Esophagus (tissue), 2 donors: ENCODE measurements around the gene LSG1. TPM values are rescaled to one million over a fixed set of nuclear protein-coding genes. Genes with fewer than 3 reads are reported as not detected.
"Not testable (repeated sequence)": the region's sequence is repeated elsewhere in the genome, so short reads cannot be mapped to it uniquely, and the experiment has no call there.

Experiments used
- H3K27ac ChIP-seq, 2 donors: one replicate each; pipeline ENCODE4 v1.5.1; 2013; ENCODE audit warnings: low read depth in 2 of 2, mild to moderate bottlenecking in 2 of 2, inconsistent platforms in 1 of 2, low read length in 1 of 2, moderate library complexity in 1 of 2
- H3K27me3 ChIP-seq, 2 donors: one replicate each; pipeline ENCODE4 v1.6.1; 2013; ENCODE audit warnings: low read length in 2 of 2, control low read depth in 1 of 2, mild to moderate bottlenecking in 1 of 2; ENCODE audit not compliant: insufficient read depth in 2 of 2, control insufficient read depth in 1 of 2
- H3K36me3 ChIP-seq, 2 donors: one replicate each; pipeline ENCODE4 v1.6.1; 2013; ENCODE audit warnings: low read length in 1 of 2; ENCODE audit not compliant: control insufficient read depth in 2 of 2, insufficient read depth in 2 of 2
- H3K4me1 ChIP-seq, 2 donors: one replicate each; pipeline ENCODE4 v1.6.1; 2013; ENCODE audit warnings: low read length in 1 of 2; ENCODE audit not compliant: control insufficient read depth in 2 of 2, insufficient read depth in 2 of 2
- H3K4me3 ChIP-seq, 2 donors: one replicate each; pipeline ENCODE4 v1.5.1; 2013; ENCODE audit warnings: low read length in 2 of 2, mild to moderate bottlenecking in 2 of 2, low read depth in 1 of 2, moderate library complexity in 1 of 2
- H3K9me3 ChIP-seq, 2 donors: one replicate each; pipeline ENCODE4 v1.6.1; 2013; ENCODE audit warnings: mild to moderate bottlenecking in 2 of 2, low read depth in 1 of 2, low read length in 1 of 2, moderate library complexity in 1 of 2; ENCODE audit not compliant: control insufficient read depth in 2 of 2, insufficient read depth in 1 of 2
- WGBS, 2 donors: extraction: QIAGEN DNeasy Blood & Tissue Kit; methylation state at CpG; one replicate each; pipeline ENCODE4 v1.1.7; 2013; 5-methylcytosine and 5-hydroxymethylcytosine counted together
- polyA plus RNA-seq, 2 donors: library from polyadenylated mRNA; stranded (reverse); fragments of 200-250 nt; gene quantifications; one replicate each; pipeline ENCODE4 v1.2.3, GENCODE V29; 2013
- donor health status: healthy with polysubstance abuse.
- donor health status: Bipolar disorder and iron deficiency.

Gene LSG1
- polyA plus RNA-seq, 2 donors, result 14.1 to 26.5 TPM

DNA sequence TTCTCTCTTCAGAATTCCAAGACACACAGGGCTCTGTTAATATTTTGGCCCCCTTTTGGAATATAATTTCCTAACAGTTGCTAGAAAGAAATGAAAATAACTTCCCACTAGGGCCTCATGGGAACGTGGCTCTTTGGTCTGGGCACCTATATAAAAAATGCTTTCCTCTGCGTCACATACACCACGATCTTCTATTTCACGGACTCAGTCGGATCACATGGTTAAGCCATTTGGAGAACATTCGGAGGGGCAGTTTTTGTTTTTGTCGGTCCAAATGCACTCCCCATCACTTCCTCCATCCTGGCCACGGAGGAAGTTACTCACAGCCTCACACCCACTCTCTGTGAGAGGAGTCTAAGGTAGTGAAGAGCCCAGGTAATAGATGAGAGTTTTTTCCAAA lies 59.8 kb downstream of the LSG1 start:
- Histone ChIP-seq H3K4me1 (no peaks in the 10 kb centered on the region), H3K36me3 (peaks cover 0 to 3% of the 10 kb centered on the region in 2 donors), H3K4me3 (no peak overlapping the region), H3K27me3 (no peaks in the 10 kb centered on the region), H3K9me3 (no peaks in the 10 kb centered on the region), H3K27ac (no peak overlapping the region)
- WGBS, 2 donors, result 72 to 77% methylated on average over 8 of the region's 8 CpGs

DNA sequence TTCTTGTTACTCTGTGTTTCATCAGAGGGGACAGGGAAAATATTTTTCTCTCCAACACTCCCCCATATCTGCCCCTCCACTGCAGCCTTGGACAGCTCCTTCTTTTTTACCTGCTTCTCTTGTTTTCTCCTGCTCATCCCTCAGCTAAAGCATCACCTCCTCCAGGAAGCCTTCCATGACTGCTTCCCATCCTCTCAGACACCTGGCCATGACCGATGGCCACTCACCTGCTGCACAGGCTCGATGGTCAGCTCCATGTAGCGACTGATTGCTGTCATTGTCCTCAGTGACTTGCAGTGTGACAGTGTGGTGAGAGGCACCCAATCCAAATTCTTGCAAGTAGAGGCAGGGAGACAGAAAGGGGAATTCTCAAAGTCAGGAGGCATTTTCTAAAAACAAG lies 61.3 kb downstream of the LSG1 start:
- Histone ChIP-seq H3K27me3 (no peaks in the 10 kb centered on the region), H3K9me3 (no peaks in the 10 kb centered on the region), H3K4me1 (no peaks in the 10 kb centered on the region), H3K4me3 (no peak overlapping the region), H3K27ac (no peak overlapping the region), H3K36me3 (peaks cover 0 to 3% of the 10 kb centered on the region in 2 donors)
- 91 to 92% methylated on average over 3 of the region's 3 CpGs for WGBS, 2 donors

DNA sequence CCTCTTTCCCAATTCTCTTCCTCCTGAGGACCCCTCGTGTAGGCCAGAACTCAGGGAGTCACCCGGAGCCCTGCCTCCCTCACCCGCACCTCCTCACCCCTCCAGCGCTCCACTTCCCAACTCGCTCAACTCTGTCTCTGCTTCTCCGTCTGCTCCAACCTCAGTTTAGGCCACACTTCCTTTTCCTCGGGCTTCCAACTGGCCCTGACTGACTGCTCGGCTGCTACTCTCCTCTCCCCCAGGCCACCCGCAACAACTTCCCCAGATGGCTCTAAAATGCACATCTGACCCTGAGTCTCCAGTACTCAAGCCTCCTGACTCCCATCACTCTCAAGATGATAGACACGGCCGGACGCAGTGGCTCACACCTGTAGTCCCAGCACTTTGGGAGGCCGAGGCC lies 62.4 kb downstream of the LSG1 start:
- H3K27ac ChIP-seq, result no peak overlapping the region
- no peak overlapping the region for H3K4me3 ChIP-seq
- no peaks in the 10 kb centered on the region for H3K27me3 ChIP-seq
- H3K4me1 ChIP-seq, result no peaks in the 10 kb centered on the region
- 89 to 92% methylated on average over 13 of the region's 13 CpGs for WGBS, 2 donors
- no peaks in the 10 kb centered on the region for H3K36me3 ChIP-seq
- no peaks in the 10 kb centered on the region for H3K9me3 ChIP-seq

DNA sequence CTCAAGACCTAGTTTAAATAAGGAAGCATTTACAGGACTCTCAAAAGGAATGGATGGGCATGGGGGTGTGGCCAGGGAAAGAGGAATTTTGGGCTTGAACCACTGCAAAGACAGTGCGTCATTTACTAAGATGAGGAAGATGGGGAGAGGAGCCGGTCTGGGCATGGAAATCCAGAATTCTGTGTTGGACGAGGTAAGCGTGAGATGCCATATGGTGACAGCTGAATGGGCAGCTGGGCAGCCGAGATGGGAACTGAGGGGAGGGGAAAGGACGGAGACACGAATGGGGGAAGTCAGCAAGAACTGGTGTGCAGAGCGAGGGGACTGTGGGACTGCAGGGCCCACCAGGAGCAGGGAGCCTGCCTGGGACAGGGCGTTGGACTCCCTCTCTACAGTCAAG lies 63.0 kb downstream of the LSG1 start:
- H3K4me1 ChIP-seq, result no peaks in the 10 kb centered on the region

DNA sequence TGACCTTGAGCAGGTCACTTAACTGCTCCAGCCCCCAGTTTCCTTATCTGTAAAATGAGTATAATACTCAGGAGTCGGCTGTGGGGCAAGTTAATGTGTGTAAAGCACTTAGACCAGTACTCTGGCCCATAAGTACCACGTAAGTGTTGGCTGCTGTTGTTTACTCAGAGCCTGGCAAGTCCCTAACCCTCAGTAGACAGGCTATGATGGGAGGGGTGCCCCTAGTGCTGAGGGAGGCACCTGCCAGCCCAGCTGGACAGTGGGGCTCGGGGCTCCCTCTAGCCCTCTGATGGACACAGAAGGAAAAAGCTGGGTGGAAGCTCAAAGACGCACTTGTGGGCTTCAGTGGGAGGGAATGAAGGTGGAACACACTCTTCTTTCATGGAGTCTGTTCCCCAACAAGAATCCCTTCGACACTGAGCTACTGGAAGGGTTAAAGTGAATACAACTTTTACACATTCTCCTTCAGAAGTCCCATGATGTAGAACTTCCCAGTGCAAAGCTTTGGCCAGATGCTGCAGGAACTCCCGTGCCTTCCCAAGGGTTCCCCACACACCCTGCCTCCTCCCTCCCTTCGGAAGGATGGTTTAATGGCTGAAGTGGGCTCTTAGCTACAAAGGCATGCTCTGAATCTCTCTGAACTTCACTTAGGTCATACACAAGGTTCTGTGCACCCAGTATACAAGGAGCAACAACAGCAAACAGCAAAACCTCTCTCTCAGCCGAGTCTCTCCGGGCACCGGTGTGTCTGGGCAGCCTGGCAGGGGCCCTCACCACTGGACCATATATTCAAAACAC lies 64.2 kb downstream of the LSG1 start:
- Histone ChIP-seq H3K36me3 (no peaks in the 10 kb centered on the region), H3K9me3 (no peaks in the 10 kb centered on the region), H3K27ac (no peak overlapping the region), H3K4me3 (no peak overlapping the region), H3K27me3 (no peaks in the 10 kb centered on the region), H3K4me1 (no peaks in the 10 kb centered on the region)
- WGBS, 2 donors, result 81 to 86% methylated on average over 10 of the region's 10 CpGs

More for the DNA sequence above, 63.0 kb downstream of the LSG1 start:
- no peaks in the 10 kb centered on the region for H3K27me3 ChIP-seq
- no peak overlapping the region for H3K4me3 ChIP-seq
- no peaks in the 10 kb centered on the region for H3K36me3 ChIP-seq
- H3K9me3 ChIP-seq, result no peaks in the 10 kb centered on the region
- WGBS, 2 donors, result 84 to 90% methylated on average over 9 of the region's 9 CpGs
- H3K27ac ChIP-seq, result no peak overlapping the region

DNA sequence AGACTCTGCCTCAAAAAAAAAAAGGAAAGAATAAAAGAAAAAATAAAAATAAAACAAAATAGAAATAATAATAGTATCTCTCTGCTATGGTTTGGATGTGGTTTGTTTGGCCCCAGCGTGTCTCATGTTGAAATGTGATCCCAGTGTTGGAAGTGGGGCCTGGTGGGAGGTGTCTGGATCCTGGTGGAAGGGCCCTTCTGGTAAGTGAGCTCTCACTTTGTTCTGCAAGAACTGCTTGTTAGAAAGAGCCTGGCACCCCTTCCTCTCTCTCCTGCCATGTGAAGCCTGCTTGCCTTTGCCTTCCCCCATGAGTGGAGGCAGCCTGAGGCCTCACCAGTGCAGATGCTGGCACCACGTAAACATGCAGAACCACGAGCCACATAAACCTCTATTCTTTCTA lies 65.0 kb downstream of the LSG1 start:
- H3K27ac ChIP-seq, result no peak overlapping the region
- H3K9me3 ChIP-seq, result no peaks in the 10 kb centered on the region
- H3K27me3 ChIP-seq, result no peaks in the 10 kb centered on the region
- no peak overlapping the region for H3K4me3 ChIP-seq
- 81 to 96% methylated on average over 3 of the region's 3 CpGs for WGBS, 2 donors
- no peaks in the 10 kb centered on the region for H3K4me1 ChIP-seq
- no peaks in the 10 kb centered on the region for H3K36me3 ChIP-seq

DNA sequence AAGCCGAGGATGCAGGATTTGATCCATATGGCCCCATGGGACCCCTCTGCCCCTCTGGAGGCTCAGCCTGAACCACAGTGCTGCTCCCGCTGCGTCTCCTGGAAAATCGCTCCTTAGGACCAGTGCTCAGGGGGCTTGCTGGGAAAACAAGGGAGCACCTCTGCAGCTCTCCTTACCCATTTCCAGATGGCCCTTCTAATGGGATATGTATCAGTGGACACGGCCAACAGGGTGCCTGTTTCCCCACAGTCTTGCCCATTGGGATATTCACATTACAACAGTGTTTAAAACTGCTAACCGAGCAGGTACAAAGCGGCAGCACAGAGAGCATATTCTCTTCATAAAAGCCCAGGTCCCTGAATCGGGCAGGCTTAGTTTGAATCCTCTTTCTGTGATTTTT lies 65.8 kb downstream of the LSG1 start:
- 80 to 81% methylated on average over 8 of the region's 8 CpGs for WGBS, 2 donors
- Histone ChIP-seq H3K36me3 (no peaks in the 10 kb centered on the region), H3K9me3 (no peaks in the 10 kb centered on the region), H3K27ac (no peak overlapping the region), H3K4me1 (no peaks in the 10 kb centered on the region), H3K27me3 (no peaks in the 10 kb centered on the region), H3K4me3 (no peak overlapping the region)

DNA sequence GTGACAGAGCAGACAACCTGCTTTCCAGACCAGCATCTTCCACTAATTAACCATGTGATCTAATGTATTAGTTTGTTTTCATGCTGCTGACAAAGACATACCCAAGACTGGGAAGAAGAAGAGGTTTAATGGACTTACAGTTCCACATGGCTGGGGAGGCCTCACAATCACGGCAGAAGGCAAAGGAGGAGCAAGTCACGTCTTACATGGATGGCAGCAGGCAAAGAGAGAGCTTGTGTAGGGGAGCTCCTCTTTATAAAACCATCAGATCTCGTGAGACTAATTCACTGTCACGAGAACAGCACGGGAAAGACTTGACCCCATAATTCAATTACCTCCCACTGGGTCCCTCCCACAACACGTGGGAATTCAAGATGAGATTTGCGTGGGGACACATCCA lies 66.7 kb downstream of the LSG1 start:
- not testable (repeated sequence) for H3K4me3 ChIP-seq, H3K27me3 ChIP-seq, H3K27ac ChIP-seq, H3K36me3 ChIP-seq, H3K9me3 ChIP-seq, H3K4me1 ChIP-seq
- 92 to 93% methylated on average over 7 of the region's 7 CpGs for WGBS, 2 donors

DNA sequence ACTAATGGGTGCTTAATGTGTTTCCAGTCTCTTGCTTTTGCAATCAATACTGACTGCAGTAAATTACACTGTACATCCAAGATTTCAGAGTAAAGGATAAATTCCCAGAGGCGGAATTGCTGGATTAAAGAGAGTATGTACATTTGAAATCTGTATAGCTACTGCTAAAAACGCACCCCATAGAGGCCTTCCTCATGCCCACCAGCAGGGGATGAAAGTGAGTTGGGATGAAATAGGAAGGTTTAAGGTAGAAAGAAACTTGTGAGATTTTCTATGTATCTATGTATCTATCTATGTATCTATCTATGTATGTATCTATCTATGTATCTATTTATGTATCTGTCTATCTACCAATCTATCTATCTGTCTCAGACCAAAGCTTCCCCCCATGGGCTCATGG lies 67.2 kb downstream of the LSG1 start:
- no peaks in the 10 kb centered on the region for H3K4me1 ChIP-seq
- no peak overlapping the region for H3K4me3 ChIP-seq
- WGBS, 2 donors, result 91 to 92% methylated on average over 2 of the region's 2 CpGs
- no peaks in the 10 kb centered on the region for H3K9me3 ChIP-seq
- H3K27me3 ChIP-seq, result no peaks in the 10 kb centered on the region
- H3K36me3 ChIP-seq, result no peaks in the 10 kb centered on the region
- no peak overlapping the region for H3K27ac ChIP-seq

DNA sequence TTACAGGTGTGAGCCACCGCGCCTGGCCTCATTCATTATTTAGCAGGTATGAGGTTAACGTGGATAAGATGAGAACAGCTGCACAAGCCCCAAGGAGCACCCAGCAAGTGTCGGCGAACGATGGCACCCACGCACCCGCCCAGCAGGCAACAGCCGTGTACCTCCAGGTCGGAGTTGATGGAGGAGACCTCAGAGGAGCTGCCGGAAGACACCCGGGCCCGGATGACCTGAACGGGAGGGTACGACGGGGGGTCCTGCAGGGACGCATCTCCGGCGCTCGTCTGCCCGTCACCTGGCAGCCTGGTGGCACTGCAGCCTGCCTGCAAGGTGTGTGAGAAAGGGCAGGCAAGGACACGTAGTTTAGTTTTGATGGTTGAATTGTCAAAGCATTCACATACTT lies 67.9 kb downstream of the LSG1 start:
- Histone ChIP-seq H3K4me3 (no peak overlapping the region), H3K9me3 (no peaks in the 10 kb centered on the region), H3K27ac (no peak overlapping the region), H3K27me3 (no peaks in the 10 kb centered on the region), H3K36me3 (no peaks in the 10 kb centered on the region), H3K4me1 (no peaks in the 10 kb centered on the region)
- 89 to 91% methylated on average over 22 of the region's 22 CpGs for WGBS, 2 donors
